Peyer's patch (tissue), 4 donors: ENCODE measurements around the gene PGAM1.

Experiments used
- CTCF ChIP-seq, 6 experiments: fragments of 450-650 bp in 4 of 6; fragments of 200-600 bp in 2 of 6; sonication (generic) in 1 of 6; IDR thresholded peaks; one replicate each; pipeline ENCODE4 v1.5.1; 2017 to 2019; ENCODE audit warnings: antibody characterized with exemption in 6 of 6, mild to moderate bottlenecking in 3 of 6, moderate library complexity in 1 of 6
- POLR2A ChIP-seq, 2 donors: fragments of 450-650 bp; IDR thresholded peaks; one replicate each; pipeline ENCODE4 v1.5.1; 2017; ENCODE audit warnings: antibody characterized with exemption in 2 of 2, mild to moderate bottlenecking in 2 of 2, moderate library complexity in 2 of 2

GRCh38 chr10:97407952-97408248 is 18.1 kb upstream of the PGAM1 start:
- TF ChIP-seq CTCF (IDR thresholded peaks at IDR 0.05) (no peak), POLR2A (IDR thresholded peaks at IDR 0.05) (no peak)
